A549 (cell line): ENCODE results near the gene IFI6. TPM values are rescaled to one million over a fixed set of nuclear protein-coding genes. Genes with fewer than 3 reads are reported as not detected.

ENCODE experiments used
- ATAC-seq, 2 experiments: fragments of 200-7000 bp in 1 of 2; fragments of >200 bp in 1 of 2; cut with Nextera tagmentation in 1 of 2; cut with Tn5 transposase in 1 of 2; 3 replicates each; pipeline versions ENCODE4 v1.8.0 to v1.9.1; 2018 to 2020; ENCODE audit warnings: mild to moderate bottlenecking in 1 of 2, moderate library complexity in 1 of 2
- CTCF ChIA-PET: fragments of 300-600 bp; sonication (Branson Sonifier 250); formaldehyde crosslinking; extraction: SDS; loops from one replicate; lab custom pipeline; 2021; ENCODE audit warnings: antibody characterized with exemption, inconsistent platforms; lab: Yijun Ruan, JAX
- POLR2A ChIA-PET: fragments of 350-600 bp; formaldehyde crosslinking; extraction: SDS; loops from one replicate; lab custom pipeline; 2021; ENCODE audit warnings: antibody characterized with exemption, inconsistent platforms; lab: Yijun Ruan, JAX
- DNase-seq, 2 experiments: peaks; one replicate each; pipeline versions ENCODE4 v3.0.0 to v3.0.0-alpha.2; 2011 to 2016; ENCODE audit warnings: low read depth in 1 of 2, low spot score in 1 of 2
- FAIRE-seq: peaks from 2 replicates; lab custom pipeline; 2011; peaks lifted over from hg19 to GRCh38; lab: Jason Lieb, UNC
- H3K27ac ChIP-seq, 2 experiments: fragments of >200 bp; sonication (Bioruptor Twin); formaldehyde crosslinking; 3 replicates each; pipeline ENCODE4 v1.5.1; 2016 to 2017
- H3K4me1 ChIP-seq: fragments of >200 bp; sonication (Bioruptor Twin); formaldehyde crosslinking; 3 replicates; pipeline ENCODE4 v1.6.1; 2016
- H3K4me2 ChIP-seq: fragments of >200 bp; sonication (Bioruptor Twin); formaldehyde crosslinking; 3 replicates; pipeline ENCODE4 v1.6.1; 2016
- H3K4me3 ChIP-seq: fragments of >200 bp; sonication (Bioruptor Twin); formaldehyde crosslinking; 3 replicates; pipeline ENCODE4 v1.5.1; 2016
- H3K9me3 ChIP-seq: fragments of >200 bp; sonication (Bioruptor Twin); formaldehyde crosslinking; 3 replicates; pipeline ENCODE4 v1.6.1; 2016
- BHLHE40 ChIP-seq: IDR thresholded peaks from 2 replicates; pipeline ENCODE4 v1.6.1; 2012; ENCODE audit warnings: low read depth, low read length, inconsistent platforms
- CHD2 ChIP-seq: fragments of 150-350 bp; IDR thresholded peaks from 2 replicates; pipeline ENCODE4 v1.6.1; 2014; ENCODE audit warnings: low read length; ENCODE audit not compliant: partially characterized antibody
- CHD4 ChIP-seq: fragments of 200-600 bp; sonication (generic); IDR thresholded peaks from 2 replicates; pipeline ENCODE4 v1.6.1; 2016; ENCODE audit warnings: antibody characterized with exemption, mild to moderate bottlenecking, borderline replicate concordance
- EHMT2 ChIP-seq: fragments of 200-600 bp; sonication (generic); IDR thresholded peaks from 2 replicates; pipeline ENCODE4 v1.6.1; 2016; ENCODE audit warnings: antibody characterized with exemption, low read depth, mild to moderate bottlenecking, moderate library complexity
- EP300 ChIP-seq, 2 experiments: fragments of >200 bp; sonication (Bioruptor Twin); formaldehyde crosslinking; IDR thresholded peaks; 2 replicates in 1 of 2; 3 replicates in 1 of 2; pipeline ENCODE4 v1.6.1; 2016 to 2017
- FOSL2 ChIP-seq, 2 experiments: fragments of 450-650 bp in 1 of 2; fragments of >200 bp in 1 of 2; sonication (Bioruptor Twin) in 1 of 2; formaldehyde crosslinking; IDR thresholded peaks; 2 replicates each; pipeline versions ENCODE4 v1.5.0 to v1.6.1; 2016 to 2020; ENCODE audit warnings: mild to moderate bottlenecking in 1 of 2, moderate library complexity in 1 of 2
- HOXA7 ChIP-seq: fragments of 250-450 bp; sonication (Bioruptor Pico); IDR thresholded peaks from 2 replicates; pipeline ENCODE4 v1.5.0; 2020; ENCODE audit warnings: mild to moderate bottlenecking, moderate library complexity
- HOXB13 ChIP-seq: fragments of 250-450 bp; sonication (Bioruptor Pico); IDR thresholded peaks from 2 replicates; pipeline ENCODE4 v1.5.0; 2020; ENCODE audit warnings: low read depth, mild to moderate bottlenecking, moderate library complexity
- HOXB5 ChIP-seq: fragments of 250-450 bp; sonication (Bioruptor Pico); IDR thresholded peaks from 2 replicates; pipeline ENCODE4 v1.5.0; 2020; ENCODE audit warnings: mild to moderate bottlenecking, moderate library complexity
- JUNB ChIP-seq: fragments of >200 bp; sonication (Bioruptor Twin); formaldehyde crosslinking; IDR thresholded peaks from 2 replicates; pipeline ENCODE4 v1.6.1; 2016
- KDM1A ChIP-seq: fragments of 200-600 bp; sonication (generic); IDR thresholded peaks from 2 replicates; pipeline ENCODE4 v1.6.1; 2016; ENCODE audit warnings: low read depth, mild to moderate bottlenecking
- KDM5A ChIP-seq: fragments of 200-600 bp; sonication (generic); IDR thresholded peaks from 2 replicates; pipeline ENCODE4 v1.6.1; 2016; ENCODE audit warnings: antibody characterized with exemption, mild to moderate bottlenecking
- MAFK ChIP-seq: fragments of 450-650 bp; IDR thresholded peaks from 2 replicates; pipeline ENCODE4 v1.6.1; 2014; ENCODE audit not compliant: partially characterized antibody
- MYC ChIP-seq: IDR thresholded peaks from 2 replicates; pipeline ENCODE4 v1.6.1; 2012; ENCODE audit warnings: mild to moderate bottlenecking, inconsistent platforms, low read length, improper control_type of control experiment, borderline replicate concordance
- NR3C1 ChIP-seq: fragments of >200 bp; sonication (Bioruptor Twin); formaldehyde crosslinking; IDR thresholded peaks from 3 replicates; pipeline ENCODE4 v1.6.1; 2017
- PHF8 ChIP-seq: fragments of 200-600 bp; sonication (generic); IDR thresholded peaks from 2 replicates; pipeline ENCODE4 v1.6.1; 2016; ENCODE audit warnings: low read depth, mild to moderate bottlenecking, antibody characterized with exemption, moderate library complexity, borderline replicate concordance
- POLR2A ChIP-seq: IDR thresholded peaks from 2 replicates; pipeline ENCODE4 v1.6.1; 2012; ENCODE audit warnings: mild to moderate bottlenecking, low read length
- POLR2AphosphoS2 ChIP-seq: conservative IDR thresholded peaks from 2 replicates; pipeline ENCODE4 v1.6.1; 2012; ENCODE audit warnings: low read length, improper control_type of control experiment, inconsistent platforms
- RNF2 ChIP-seq: fragments of 200-600 bp; sonication (generic); IDR thresholded peaks from 2 replicates; pipeline ENCODE4 v1.6.1; 2016; ENCODE audit warnings: low read depth, mild to moderate bottlenecking, antibody characterized with exemption, moderate library complexity, borderline replicate concordance
- SREBF2 ChIP-seq: fragments of 450-650 bp; IDR thresholded peaks from 2 replicates; pipeline ENCODE4 v1.6.1; 2014; ENCODE audit warnings: mild to moderate bottlenecking, moderate library complexity
- TP53 ChIP-seq: fragments of 250-450 bp; sonication (Bioruptor Pico); IDR thresholded peaks from 2 replicates; pipeline ENCODE4 v1.5.0; 2021; ENCODE audit warnings: mild to moderate bottlenecking, moderate library complexity
- ZC3H11A ChIP-seq: fragments of 450-650 bp; IDR thresholded peaks from 2 replicates; pipeline ENCODE4 v1.6.1; 2014; ENCODE audit warnings: antibody characterized with exemption, mild to moderate bottlenecking
- whole genome bisulfite sequencing: methylation state at CpG from one replicate; pipeline ENCODE4 v1.1.6; 2017; ENCODE audit errors: missing lambda C conversion rate; 5-methylcytosine and 5-hydroxymethylcytosine counted together
- polyA plus RNA-seq, 4 experiments: library from polyadenylated mRNA; depleted of rRNA in 3 of 4; stranded (reverse); fragments of >200 nt; fragmentation: RNase III in 1 of 4; extraction: RNeasy Plus Mini Kit Qiagen cat#74134 plus additional on column Dnase treatment in 1 of 4; gene quantifications; 2 replicates in 3 of 4; 3 replicates in 1 of 4; pipeline ENCODE4 v1.2.3, GENCODE V29; 2011 to 2017
- TF ChIP-seq, protein P1 (sequence below): IDR thresholded peaks from 2 replicates; pipeline ENCODE4 v1.6.1; 2012
- TF ChIP-seq, protein P2 (sequence below): fragments of 250-450 bp; sonication (Bioruptor Pico); IDR thresholded peaks from 2 replicates; pipeline ENCODE4 v1.5.0; 2021; ENCODE audit warnings: mild to moderate bottlenecking, moderate library complexity, borderline replicate concordance
- TF ChIP-seq, protein P3 (sequence below): fragments of 250-450 bp; sonication (Bioruptor Pico); IDR thresholded peaks from 2 replicates; pipeline ENCODE4 v1.5.0; 2020; ENCODE audit warnings: low read depth, mild to moderate bottlenecking, moderate library complexity
- TF ChIP-seq, protein P4 (sequence below): fragments of 450-650 bp; IDR thresholded peaks from 2 replicates; pipeline ENCODE4 v1.6.1; 2014; ENCODE audit warnings: antibody characterized with exemption

Gene IFI6
- polyA plus RNA-seq, 2 of the 4 experiments (the other 2 are of a cell fraction), result 6.3 to 8.8 TPM

DNA sequence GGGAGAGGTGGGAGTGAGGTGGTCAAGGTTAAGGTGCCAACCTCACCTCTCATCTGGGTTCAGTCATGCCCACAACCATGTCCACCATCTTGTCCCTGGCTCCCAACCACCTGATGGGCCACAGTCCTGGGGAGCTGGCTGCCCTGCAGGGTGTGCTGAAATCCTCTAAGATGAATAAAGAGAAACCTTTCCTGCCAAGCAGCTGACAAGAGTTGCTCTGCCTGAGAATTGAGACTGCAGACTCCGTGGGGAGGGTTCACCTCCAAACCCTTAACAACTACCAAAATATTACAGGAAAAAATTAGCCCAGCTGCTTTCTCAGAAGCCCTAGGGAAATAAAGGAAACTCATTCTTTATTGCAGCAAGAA is 21.8 kb downstream of the IFI6 start:
- POLR2A ChIA-PET, result no interaction called here
- Histone ChIP-seq H3K4me1 (no peaks in the 10 kb centered on the region), H3K4me2 (no peak overlapping the region), H3K9me3 (no peaks in the 10 kb centered on the region), H3K27ac (no peak overlapping the region), H3K4me3 (no peak overlapping the region)
- DNase-seq, result no peak
- no peak for ATAC-seq
- no peak for FAIRE-seq
- CTCF ChIA-PET, result interaction anchor here (0.6 to 1.6 kb wide), 7 partner anchors 12 to 497 kb away, joined by 3 to 9 read pairs (median 4); no protein-coding TSS in a partner anchor
- TF ChIP-seq PHF8, result no peak
- TF ChIP-seq HOXB13 (CRISPR knock-in tag), result no peak
- TF ChIP-seq CHD2, result no peak
- TF ChIP-seq, protein P1, sequence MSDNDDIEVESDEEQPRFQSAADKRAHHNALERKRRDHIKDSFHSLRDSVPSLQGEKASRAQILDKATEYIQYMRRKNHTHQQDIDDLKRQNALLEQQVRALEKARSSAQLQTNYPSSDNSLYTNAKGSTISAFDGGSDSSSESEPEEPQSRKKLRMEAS, result no peak
- TF ChIP-seq, protein P2, sequence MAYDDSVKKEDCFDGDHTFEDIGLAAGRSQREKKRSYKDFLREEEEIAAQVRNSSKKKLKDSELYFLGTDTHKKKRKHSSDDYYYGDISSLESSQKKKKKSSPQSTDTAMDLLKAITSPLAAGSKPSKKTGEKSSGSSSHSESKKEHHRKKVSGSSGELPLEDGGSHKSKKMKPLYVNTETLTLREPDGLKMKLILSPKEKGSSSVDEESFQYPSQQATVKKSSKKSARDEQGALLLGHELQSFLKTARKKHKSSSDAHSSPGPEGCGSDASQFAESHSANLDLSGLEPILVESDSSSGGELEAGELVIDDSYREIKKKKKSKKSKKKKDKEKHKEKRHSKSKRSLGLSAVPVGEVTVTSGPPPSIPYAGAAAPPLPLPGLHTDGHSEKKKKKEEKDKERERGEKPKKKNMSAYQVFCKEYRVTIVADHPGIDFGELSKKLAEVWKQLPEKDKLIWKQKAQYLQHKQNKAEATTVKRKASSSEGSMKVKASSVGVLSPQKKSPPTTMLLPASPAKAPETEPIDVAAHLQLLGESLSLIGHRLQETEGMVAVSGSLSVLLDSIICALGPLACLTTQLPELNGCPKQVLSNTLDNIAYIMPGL (CRISPR knock-in tag), result no peak
- no peak for TF ChIP-seq JUNB
- TF ChIP-seq EP300 (IDR thresholded peaks at IDR 0.05), result no peak
- no peak for TF ChIP-seq CHD4
- no peak for TF ChIP-seq HOXA7 (CRISPR knock-in tag)
- no peak for TF ChIP-seq BHLHE40
- no peak for TF ChIP-seq KDM1A
- no peak for TF ChIP-seq TP53 (CRISPR knock-in tag)
- no peak for TF ChIP-seq HOXB5 (CRISPR knock-in tag)
- TF ChIP-seq FOSL2 (IDR thresholded peaks at IDR 0.05), result no peak
- TF ChIP-seq FOSL2 (CRISPR knock-in tag; IDR thresholded peaks at IDR 0.05), result no peak
- TF ChIP-seq MAFK, result no peak
- WGBS, result 92% methylated on average over 1 of the region's 1 CpG

DNA sequence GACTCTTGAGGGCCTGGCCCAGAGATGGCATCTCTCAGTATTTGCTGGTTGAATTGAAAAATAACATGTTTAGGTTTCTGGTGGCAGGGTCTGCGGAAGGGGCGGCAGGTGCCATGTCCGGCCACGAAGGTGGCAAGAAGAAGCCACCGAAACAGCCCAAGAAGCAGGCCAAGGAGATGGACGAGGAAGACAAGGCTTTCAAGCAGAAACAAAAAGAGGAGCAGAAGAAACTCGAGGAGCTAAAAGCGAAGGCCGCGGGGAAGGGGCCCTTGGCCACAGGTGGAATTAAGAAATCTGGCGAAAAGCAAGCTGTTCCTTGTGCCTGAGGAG is 22.7 kb downstream of the IFI6 start:
- WGBS, result 88% methylated on average over 11 of the region's 11 CpGs
- no peak overlapping the region for H3K4me2 ChIP-seq
- FAIRE-seq, result no peak
- H3K4me1 ChIP-seq, result no peaks in the 10 kb centered on the region
- TF ChIP-seq POLR2A (no peak), KDM5A (no peak), KDM1A (no peak), CHD4 (no peak)
- TF ChIP-seq, all 56 proteins: peak for 0
- ATAC-seq, result no peak
- Histone ChIP-seq H3K27ac (no peak overlapping the region), H3K4me3 (no peak overlapping the region), H3K9me3 (no peaks in the 10 kb centered on the region)
- DNase-seq, result no peak
- POLR2A ChIA-PET, result no interaction called here
- CTCF ChIA-PET, result interaction anchor here (0.9 to 1.6 kb wide), 6 partner anchors 13 to 496 kb away, joined by 3 to 9 read pairs (median 6); no protein-coding TSS in a partner anchor

DNA sequence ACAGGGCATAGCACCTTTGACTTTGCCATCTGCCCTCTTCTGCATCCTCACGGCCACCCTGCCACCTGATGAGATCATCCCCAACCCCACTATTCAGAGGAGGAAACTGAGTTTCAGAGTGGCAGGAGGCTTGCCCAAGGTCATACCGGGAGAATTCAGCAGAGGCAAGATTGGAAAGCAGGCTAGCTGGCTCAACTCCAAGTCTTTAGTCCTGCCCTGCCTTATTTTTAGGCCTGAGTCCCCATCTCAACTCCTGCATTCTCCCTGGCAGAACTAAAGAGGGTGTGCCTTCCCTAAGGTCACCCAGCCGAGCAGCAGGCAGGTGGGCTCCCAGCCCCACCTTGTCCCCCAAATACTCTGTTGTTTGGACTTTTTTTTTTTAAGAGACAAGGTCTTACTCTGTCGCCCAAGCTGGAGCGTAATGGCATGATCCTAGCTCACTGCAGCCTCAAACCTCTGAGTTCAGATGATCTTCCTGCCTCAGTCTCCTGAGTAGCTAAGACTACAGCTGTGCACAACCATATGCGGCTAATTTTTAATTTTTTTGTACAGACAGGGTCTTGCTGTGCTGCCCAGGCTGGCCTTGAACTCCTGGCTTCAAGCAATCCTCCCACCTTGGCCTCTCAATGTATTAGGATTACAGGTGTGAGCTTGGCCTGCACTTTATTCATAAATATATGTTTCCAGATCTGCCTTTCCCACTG is 23.2 kb downstream of the IFI6 start:
- POLR2A ChIA-PET, result no interaction called here
- TF ChIP-seq CHD4 (no peak), SREBF2 (no peak), NR3C1 (no peak), ZC3H11A (no peak), MYC (no peak), PHF8 (no peak), KDM1A (no peak), RNF2 (no peak), JUNB (no peak), EHMT2 (no peak), POLR2AphosphoS2 (no peak)
- TF ChIP-seq, protein P3, sequence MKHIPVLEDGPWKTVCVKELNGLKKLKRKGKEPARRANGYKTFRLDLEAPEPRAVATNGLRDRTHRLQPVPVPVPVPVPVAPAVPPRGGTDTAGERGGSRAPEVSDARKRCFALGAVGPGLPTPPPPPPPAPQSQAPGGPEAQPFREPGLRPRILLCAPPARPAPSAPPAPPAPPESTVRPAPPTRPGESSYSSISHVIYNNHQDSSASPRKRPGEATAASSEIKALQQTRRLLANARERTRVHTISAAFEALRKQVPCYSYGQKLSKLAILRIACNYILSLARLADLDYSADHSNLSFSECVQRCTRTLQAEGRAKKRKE (CRISPR knock-in tag), result no peak
- TF ChIP-seq, protein P4, sequence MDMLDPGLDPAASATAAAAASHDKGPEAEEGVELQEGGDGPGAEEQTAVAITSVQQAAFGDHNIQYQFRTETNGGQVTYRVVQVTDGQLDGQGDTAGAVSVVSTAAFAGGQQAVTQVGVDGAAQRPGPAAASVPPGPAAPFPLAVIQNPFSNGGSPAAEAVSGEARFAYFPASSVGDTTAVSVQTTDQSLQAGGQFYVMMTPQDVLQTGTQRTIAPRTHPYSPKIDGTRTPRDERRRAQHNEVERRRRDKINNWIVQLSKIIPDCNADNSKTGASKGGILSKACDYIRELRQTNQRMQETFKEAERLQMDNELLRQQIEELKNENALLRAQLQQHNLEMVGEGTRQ, result no peak
- no peak for ATAC-seq
- no peak overlapping the region for H3K27ac ChIP-seq
- WGBS, result 81% methylated on average over 6 of the region's 6 CpGs
- H3K4me1 ChIP-seq, result no peaks in the 10 kb centered on the region
- H3K4me2 ChIP-seq, result no peak overlapping the region
- FAIRE-seq, result no peak
- CTCF ChIA-PET, result interaction anchor here (1.0 to 1.6 kb wide), 5 partner anchors 16 to 92 kb away, joined by 3 to 6 read pairs (median 5); no protein-coding TSS in a partner anchor
- no peak overlapping the region for H3K4me3 ChIP-seq
- no peaks in the 10 kb centered on the region for H3K9me3 ChIP-seq
- no peak for DNase-seq
